A673 (cell line): Measurements from ENCODE around the gene RUNX2. TPM values are rescaled to one million over a fixed set of nuclear protein-coding genes. Genes with fewer than 3 reads are reported as not detected.
A peak's percentile ranks its signal among the peaks of the same experiment; 100 is the strongest.

Source experiments
- BruUV-seq: library from RNA; stranded (reverse); fragments of 400-500 nt; replicated peaks from 2 replicates; lab custom pipeline; 2021; lab: Mats Ljungman, UMichigan
- CTCF ChIA-PET: fragments of 300-600 bp; sonication (Branson Sonifier 250); formaldehyde crosslinking; loops from one replicate; lab custom pipeline; 2022; ENCODE audit warnings: antibody characterized with exemption; lab: Charles Lee
- POLR2A ChIA-PET: fragments of 300-600 bp; sonication (Branson Sonifier 250); formaldehyde crosslinking; loops from one replicate; lab custom pipeline; 2022; ENCODE audit warnings: antibody characterized with exemption; ENCODE audit not compliant: low non-redundant PET; lab: Charles Lee
- DNase-seq: peaks from one replicate; pipeline ENCODE4 v3.0.0-alpha.2; 2015; ENCODE audit warnings: low spot score
- H3K27ac ChIP-seq: fragments of 200-600 bp; sonication (generic); 2 replicates; pipeline ENCODE4 v1.5.1; 2016; ENCODE audit warnings: mixed run types, low read depth, mild to moderate bottlenecking, mixed read lengths, antibody characterized with exemption, low read length; ENCODE audit not compliant: poor library complexity, severe bottlenecking
- H3K27me3 ChIP-seq: fragments of 200-600 bp; sonication (generic); replicated peaks from 2 replicates; pipeline ENCODE4 v1.6.1; 2017; ENCODE audit warnings: mixed run types, low read depth, mild to moderate bottlenecking, mixed read lengths, antibody characterized with exemption, low read length; ENCODE audit not compliant: insufficient read depth, poor library complexity
- H3K36me3 ChIP-seq: fragments of 200-600 bp; sonication (generic); 2 replicates; pipeline ENCODE4 v1.6.1; 2016; ENCODE audit warnings: mixed run types, mild to moderate bottlenecking, mixed read lengths, antibody characterized with exemption, low read length; ENCODE audit not compliant: insufficient read depth, poor library complexity, severe bottlenecking
- H3K4me1 ChIP-seq: fragments of 200-600 bp; sonication (generic); 2 replicates; pipeline ENCODE4 v1.6.1; 2017; ENCODE audit warnings: mixed run types, mild to moderate bottlenecking, mixed read lengths, antibody characterized with exemption, low read length; ENCODE audit not compliant: insufficient read depth, poor library complexity, severe bottlenecking
- H3K4me3 ChIP-seq: fragments of 200-600 bp; sonication (generic); 2 replicates; pipeline ENCODE4 v1.5.1; 2016; ENCODE audit warnings: low read depth, mixed run types, mild to moderate bottlenecking, mixed read lengths, low read length; ENCODE audit not compliant: poor library complexity, severe bottlenecking
- H3K9me3 ChIP-seq: fragments of 200-600 bp; sonication (generic); 2 replicates; pipeline ENCODE4 v1.6.1; 2016; ENCODE audit warnings: mixed run types, low read depth, mild to moderate bottlenecking, mixed read lengths, antibody characterized with exemption, low read length; ENCODE audit not compliant: poor library complexity, severe bottlenecking
- CTCF ChIP-seq: fragments of 300-800, 200-600 bp; sonication (generic); conservative IDR thresholded peaks from 2 replicates; pipeline ENCODE4 v1.5.1; 2017; ENCODE audit warnings: low read depth, mild to moderate bottlenecking, antibody characterized with exemption, low read length, moderate library complexity, mixed read lengths
- EZH2 ChIP-seq: fragments of 200-600 bp; sonication (generic); IDR thresholded peaks from 2 replicates; pipeline ENCODE4 v1.6.1; 2017; ENCODE audit warnings: borderline replicate concordance, low read depth, mild to moderate bottlenecking, mixed read lengths, antibody characterized with exemption, low read length; ENCODE audit not compliant: poor library complexity, severe bottlenecking
- intact Hi-C: fragments of 100-400 bp; cut with micrococcal nuclease; formaldehyde crosslinking; loops from one replicate; pipeline ENCODE4 v1.10.0; 2022; ENCODE audit not compliant: unreplicated experiment
- total RNA-seq: library from RNA; stranded (reverse); gene quantifications from 2 replicates; pipeline ENCODE4 v1.2.3, GENCODE V29; 2021

RUNX2 gene
- total RNA-seq, 1 experiment from 2014 or later = 4.9 TPM

GRCh38 chr6:45417436-45417835 lies 89.3 kb downstream of the RUNX2 start:
- POLR2A ChIA-PET = no interaction called here
- Histone ChIP-seq H3K9me3 (no peaks in the 10 kb centered on the region), H3K36me3 (no peaks in the 10 kb centered on the region), H3K27me3 (peaks cover 11% of the 10 kb centered on the region), H3K4me3 (no peak overlapping the region), H3K27ac (no peak overlapping the region), H3K4me1 (peaks cover 15% of the 10 kb centered on the region)
- intact Hi-C loops = loop anchor here (10.0 kb wide), 1 partner anchor 763 kb away; no protein-coding TSS in a partner anchor
- no TSS peak for BruUV-seq
- CTCF ChIA-PET = no interaction called here
- TF ChIP-seq EZH2 (no peak), CTCF (no peak)
- no peak for DNase-seq

GRCh38 chr6:45419571-45420082 lies 91.5 kb downstream of the RUNX2 start:
- peaks cover 11% of the 10 kb centered on the region for H3K27me3 ChIP-seq
- ChIA-PET CTCF (interaction anchor here (0.9 to 1.6 kb wide), 3 partner anchors 295 to 944 kb away, joined by 3 to 7 read pairs (median 3); no protein-coding TSS in a partner anchor), POLR2A (interaction anchor here (0.9 kb wide), 1 partner anchor 192 kb away, joined by 3 read pairs; no protein-coding TSS in a partner anchor)
- peaks cover 18% of the 10 kb centered on the region for H3K4me1 ChIP-seq
- H3K27ac ChIP-seq = no peak overlapping the region
- no peaks in the 10 kb centered on the region for H3K9me3 ChIP-seq
- TF ChIP-seq EZH2 (no peak), CTCF (peak; percentile 48; the same call in 1 of the 2 replicates)
- no TSS peak for BruUV-seq
- DNase-seq = peak; percentile 69
- intact Hi-C loops = loop anchor here (5.0 to 10.0 kb wide), 2 partner anchors 293 to 765 kb away; no protein-coding TSS in a partner anchor
- H3K36me3 ChIP-seq = no peaks in the 10 kb centered on the region
- H3K4me3 ChIP-seq = peak overlapping the region; percentile 86

GRCh38 chr6:45420083-45420908 lies 92.2 kb downstream of the RUNX2 start:
- peak; percentile 44 for DNase-seq
- H3K4me1 ChIP-seq = peaks cover 18% of the 10 kb centered on the region
- TF ChIP-seq CTCF (no peak), EZH2 (no peak)
- no peaks in the 10 kb centered on the region for H3K9me3 ChIP-seq
- H3K36me3 ChIP-seq = no peaks in the 10 kb centered on the region
- peak overlapping the region; percentile 86 for H3K4me3 ChIP-seq
- intact Hi-C loops = loop anchor here (5.0 kb wide), 1 partner anchor 292 kb away; no protein-coding TSS in a partner anchor
- H3K27ac ChIP-seq = no peak overlapping the region
- peaks cover 11% of the 10 kb centered on the region for H3K27me3 ChIP-seq
- CTCF ChIA-PET = interaction anchor here (0.9 to 1.6 kb wide), 3 partner anchors 294 to 944 kb away, joined by 3 to 7 read pairs (median 3); no protein-coding TSS in a partner anchor
- BruUV-seq = no TSS peak
- POLR2A ChIA-PET = interaction anchor here (0.9 kb wide), 1 partner anchor 826 kb away, joined by 11 read pairs; no protein-coding TSS in a partner anchor
